ENCODE data around the gene MED12L.

The MED12L gene

DNA sequence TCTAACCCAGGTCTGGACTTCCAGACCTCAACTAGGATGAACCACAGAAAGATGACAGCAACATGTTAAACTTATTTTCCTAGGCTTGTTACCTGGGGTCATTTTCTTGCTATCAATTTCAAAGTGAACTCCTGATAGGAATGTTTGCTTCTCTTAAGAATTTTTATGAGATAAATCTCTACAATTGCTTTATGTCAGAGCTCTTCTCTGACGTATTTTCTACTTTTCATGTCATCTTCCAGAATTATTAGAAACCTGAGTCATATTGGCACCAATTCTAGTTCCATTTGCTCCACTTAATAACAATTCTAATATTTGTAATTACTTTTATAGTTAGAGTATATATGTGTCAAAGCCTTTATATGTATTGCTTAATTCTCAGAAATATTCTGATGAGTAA lies 377.5 kb downstream of the MED12L start:
- TF ChIP-seq, protein P1, sequence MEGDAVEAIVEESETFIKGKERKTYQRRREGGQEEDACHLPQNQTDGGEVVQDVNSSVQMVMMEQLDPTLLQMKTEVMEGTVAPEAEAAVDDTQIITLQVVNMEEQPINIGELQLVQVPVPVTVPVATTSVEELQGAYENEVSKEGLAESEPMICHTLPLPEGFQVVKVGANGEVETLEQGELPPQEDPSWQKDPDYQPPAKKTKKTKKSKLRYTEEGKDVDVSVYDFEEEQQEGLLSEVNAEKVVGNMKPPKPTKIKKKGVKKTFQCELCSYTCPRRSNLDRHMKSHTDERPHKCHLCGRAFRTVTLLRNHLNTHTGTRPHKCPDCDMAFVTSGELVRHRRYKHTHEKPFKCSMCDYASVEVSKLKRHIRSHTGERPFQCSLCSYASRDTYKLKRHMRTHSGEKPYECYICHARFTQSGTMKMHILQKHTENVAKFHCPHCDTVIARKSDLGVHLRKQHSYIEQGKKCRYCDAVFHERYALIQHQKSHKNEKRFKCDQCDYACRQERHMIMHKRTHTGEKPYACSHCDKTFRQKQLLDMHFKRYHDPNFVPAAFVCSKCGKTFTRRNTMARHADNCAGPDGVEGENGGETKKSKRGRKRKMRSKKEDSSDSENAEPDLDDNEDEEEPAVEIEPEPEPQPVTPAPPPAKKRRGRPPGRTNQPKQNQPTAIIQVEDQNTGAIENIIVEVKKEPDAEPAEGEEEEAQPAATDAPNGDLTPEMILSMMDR (IDR thresholded peaks at IDR 0.05), result no peak

DNA sequence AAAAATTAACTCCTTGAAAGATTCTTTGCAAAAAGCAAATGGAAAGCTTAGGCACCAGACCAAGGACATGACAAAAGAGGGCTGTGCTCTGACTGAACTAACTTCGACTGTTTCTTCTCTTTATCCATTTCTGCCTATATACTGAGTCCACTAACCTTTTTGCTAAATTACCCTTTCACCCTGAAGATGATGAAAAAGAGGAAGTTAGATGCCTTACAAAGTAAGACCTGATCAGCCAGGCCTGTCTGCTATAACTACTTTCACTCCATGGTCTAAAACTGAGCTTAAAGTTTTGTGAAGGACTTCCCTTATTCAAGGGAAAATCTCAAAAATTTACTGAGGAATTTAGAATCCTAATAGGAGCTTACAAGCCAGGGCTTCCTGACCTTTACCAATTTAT lies 381.6 kb downstream of the MED12L start:
- TF ChIP-seq, protein P1 (IDR thresholded peaks at IDR 0.05), result no peak

DNA sequence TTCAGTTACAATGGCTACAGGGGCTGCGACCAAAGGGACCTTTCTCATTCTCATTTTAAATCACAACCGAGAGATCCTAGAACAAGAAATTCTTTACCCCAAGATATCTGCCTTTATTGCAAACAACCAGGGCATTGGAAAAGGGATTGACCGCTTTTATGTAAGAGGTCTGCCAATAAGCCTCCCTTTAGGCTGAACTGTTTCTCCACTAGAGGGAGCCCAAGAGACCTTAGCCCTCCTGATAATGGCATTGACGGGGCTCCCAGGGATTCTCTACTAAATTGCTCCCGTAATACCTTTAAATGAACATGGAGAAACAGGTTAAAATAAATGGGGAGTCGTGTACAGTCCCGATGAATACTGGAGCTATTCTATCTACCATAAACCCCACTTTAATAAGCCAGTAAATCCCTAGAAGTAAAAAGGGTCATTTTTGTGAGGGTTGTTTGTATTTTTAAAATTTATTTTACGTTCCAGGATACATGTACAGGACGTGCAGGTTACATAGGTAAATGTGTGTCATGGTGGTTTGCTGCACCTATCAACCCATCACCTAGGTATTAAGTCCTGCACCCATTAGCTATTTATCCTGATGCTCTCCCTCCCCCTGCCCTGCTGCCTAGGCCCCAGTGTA lies 382.9 kb downstream of the MED12L start:
- TF ChIP-seq, protein P1 (IDR thresholded peaks at IDR 0.05), result peak; percentile 90

DNA sequence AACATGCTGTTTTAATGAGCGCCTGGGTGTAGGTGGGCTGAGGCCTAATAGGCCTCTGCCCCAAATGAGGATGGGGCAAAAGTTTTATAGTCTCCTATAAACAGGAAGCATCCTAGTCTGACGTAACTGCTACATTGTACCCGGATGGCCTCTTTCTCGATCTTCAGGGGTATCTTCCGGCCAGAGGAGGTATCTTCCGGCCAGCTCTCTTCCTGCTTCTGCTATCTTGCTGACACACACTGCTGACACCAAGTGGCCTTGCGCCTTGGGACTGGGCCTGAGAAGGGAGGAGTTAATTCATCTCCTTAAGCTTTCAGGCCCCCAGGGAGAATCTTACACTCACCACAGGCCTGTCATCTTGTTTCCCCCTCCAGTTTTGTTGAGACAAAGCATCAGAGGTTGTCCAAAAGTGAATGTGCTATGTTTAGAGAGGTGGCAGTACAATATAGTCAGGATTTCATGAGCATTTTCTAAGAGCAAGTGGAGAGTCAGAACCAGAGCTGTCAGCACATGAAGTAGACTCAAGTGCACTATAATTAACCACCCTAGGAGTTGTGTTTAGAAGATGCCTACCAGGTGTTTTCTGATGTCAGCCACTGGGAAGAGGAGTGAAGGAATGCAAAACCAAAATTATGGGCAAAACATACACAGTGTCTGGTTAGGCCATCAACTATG lies 391.0 kb downstream of the MED12L start:
- TF ChIP-seq, protein P1 (IDR thresholded peaks at IDR 0.05), result no peak

DNA sequence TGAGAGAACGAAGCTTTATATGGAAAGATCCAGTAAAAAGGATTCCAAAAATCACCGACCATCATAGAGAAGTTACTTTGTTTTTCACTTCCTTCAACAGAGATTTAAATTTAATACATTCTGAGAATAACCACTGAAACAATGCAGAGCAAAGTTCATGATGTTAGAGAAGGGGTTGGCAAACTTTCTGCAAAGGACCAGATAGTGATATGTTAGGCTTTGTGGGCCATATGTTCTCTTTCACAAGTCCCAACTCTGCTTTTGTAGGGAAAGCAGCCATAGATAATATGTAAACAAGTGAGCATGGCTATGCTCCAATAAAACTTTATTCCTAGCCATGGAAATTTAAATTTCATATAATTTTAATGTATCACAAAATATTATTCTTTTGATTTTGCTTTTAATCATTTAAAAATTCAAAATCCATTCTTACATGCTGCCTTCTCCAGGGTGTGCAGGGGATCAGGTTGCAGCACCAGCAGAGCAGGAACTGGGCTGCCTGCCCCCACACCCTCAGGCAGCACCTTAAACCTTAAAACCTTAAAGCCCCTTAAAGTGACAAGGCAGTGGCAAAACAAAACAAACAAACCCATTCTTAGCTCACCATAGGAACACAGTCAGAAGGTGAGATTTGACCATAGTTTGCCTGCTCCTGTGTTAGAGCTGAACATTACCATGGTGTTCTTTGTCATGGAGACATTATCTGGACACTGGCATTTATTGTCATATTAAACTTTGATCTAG lies 392.3 kb downstream of the MED12L start:
- TF ChIP-seq, protein P1 (IDR thresholded peaks at IDR 0.05), result no peak

DNA sequence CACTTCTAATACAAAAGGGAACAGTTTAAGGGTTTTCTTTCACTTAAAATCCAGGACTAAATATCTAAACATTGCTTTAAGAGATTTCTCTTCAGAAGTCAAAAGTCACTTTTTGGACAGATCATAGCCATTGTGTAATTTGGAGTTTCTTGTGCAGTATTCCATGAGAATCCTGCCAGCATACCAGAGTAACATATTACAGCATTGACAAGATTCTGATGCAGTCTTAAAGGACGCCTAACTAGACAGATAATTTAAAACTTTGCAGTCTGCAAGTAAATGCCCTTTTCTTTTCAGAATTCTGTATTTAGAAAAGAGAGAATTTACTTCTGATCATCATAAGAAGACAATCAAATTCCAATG lies 392.9 kb downstream of the MED12L start:
- TF ChIP-seq, protein P1 (IDR thresholded peaks at IDR 0.05), result no peak

DNA sequence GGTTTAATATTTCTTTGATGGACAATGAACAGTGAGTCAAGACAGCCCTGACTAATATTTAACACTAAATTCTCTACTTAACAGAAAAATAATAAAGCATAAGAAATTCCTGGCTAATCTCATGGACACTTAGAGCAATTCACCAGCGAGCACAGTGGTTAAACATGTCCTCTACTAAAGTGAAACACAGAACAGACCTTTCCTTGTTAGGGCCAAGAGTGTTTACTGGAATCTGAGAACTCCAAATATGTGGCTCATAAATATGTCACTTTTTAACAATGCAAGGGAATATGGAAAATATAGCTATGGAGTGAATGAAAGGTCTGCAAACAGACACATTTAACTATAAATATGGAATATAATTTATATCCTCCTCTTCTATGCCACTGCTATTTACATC lies 394.0 kb downstream of the MED12L start:
- TF ChIP-seq, protein P1 (IDR thresholded peaks at IDR 0.05), result no peak
